Memory B cell (primary cell): ENCODE results near the gene HGF.
"Not testable (repeated sequence)": the region's sequence is repeated elsewhere in the genome, so short reads cannot be mapped to it uniquely, and the experiment has no call there.

ENCODE experiments used
- ATAC-seq: fragments of 150-1000 bp; cut with Tn5 transposase; 2 replicates; pipeline ENCODE4 v1.10.0; 2021; ENCODE audit warnings: low read depth, mild to moderate bottlenecking, moderate library complexity
- DNase-seq, 2 donors: peaks; one replicate each; pipeline ENCODE4 v3.0.0; 2022; ENCODE audit warnings: low spot score in 2 of 2
- H3K27ac Mint-ChIP-seq: one replicate; pipeline ENCODE4 v1.8.0; 2022; ENCODE audit warnings: mild to moderate bottlenecking, moderate library complexity, mixed read lengths
- H3K27me3 Mint-ChIP-seq: one replicate; pipeline ENCODE4 v1.8.0; 2022; ENCODE audit warnings: mixed read lengths
- H3K36me3 Mint-ChIP-seq: one replicate; pipeline ENCODE4 v1.8.0; 2022; ENCODE audit warnings: mild to moderate bottlenecking, mixed read lengths
- H3K4me1 Mint-ChIP-seq: one replicate; pipeline ENCODE4 v1.8.0; 2022; ENCODE audit warnings: mixed read lengths
- H3K4me3 Mint-ChIP-seq: one replicate; pipeline ENCODE4 v1.8.0; 2022; ENCODE audit warnings: mild to moderate bottlenecking, moderate library complexity, mixed read lengths
- H3K9me3 Mint-ChIP-seq: one replicate; pipeline ENCODE4 v1.8.0; 2022; ENCODE audit warnings: mixed read lengths

Gene HGF

DNA sequence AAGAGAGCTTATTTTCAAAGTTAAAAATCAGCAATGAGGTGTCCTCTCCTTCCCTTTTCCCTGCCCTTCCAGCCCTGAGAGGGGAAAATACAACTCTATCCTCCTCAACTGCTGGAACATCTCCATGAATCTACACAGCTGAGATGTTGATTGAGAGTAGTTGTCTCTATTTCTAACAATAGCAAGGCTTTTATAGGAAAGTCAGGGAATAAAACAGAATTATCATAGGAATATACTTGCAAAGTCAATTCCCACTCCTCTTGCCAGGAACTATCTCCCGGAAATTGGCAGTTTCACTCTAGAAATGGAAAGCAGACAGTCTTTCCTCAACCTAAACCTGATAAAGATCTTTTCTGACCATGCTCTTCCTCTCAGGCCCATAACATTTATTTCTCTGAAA lies 8.8 kb downstream of the HGF start:
- Mint-ChIP-seq H3K4me3 (no peak overlapping the region), H3K27me3 (no peaks in the 10 kb centered on the region), H3K4me1 (no peaks in the 10 kb centered on the region), H3K36me3 (no peaks in the 10 kb centered on the region), H3K9me3 (peaks cover 2% of the 10 kb centered on the region), H3K27ac (no peak overlapping the region)
- ATAC-seq (no peak), DNase-seq (no peak)

DNA sequence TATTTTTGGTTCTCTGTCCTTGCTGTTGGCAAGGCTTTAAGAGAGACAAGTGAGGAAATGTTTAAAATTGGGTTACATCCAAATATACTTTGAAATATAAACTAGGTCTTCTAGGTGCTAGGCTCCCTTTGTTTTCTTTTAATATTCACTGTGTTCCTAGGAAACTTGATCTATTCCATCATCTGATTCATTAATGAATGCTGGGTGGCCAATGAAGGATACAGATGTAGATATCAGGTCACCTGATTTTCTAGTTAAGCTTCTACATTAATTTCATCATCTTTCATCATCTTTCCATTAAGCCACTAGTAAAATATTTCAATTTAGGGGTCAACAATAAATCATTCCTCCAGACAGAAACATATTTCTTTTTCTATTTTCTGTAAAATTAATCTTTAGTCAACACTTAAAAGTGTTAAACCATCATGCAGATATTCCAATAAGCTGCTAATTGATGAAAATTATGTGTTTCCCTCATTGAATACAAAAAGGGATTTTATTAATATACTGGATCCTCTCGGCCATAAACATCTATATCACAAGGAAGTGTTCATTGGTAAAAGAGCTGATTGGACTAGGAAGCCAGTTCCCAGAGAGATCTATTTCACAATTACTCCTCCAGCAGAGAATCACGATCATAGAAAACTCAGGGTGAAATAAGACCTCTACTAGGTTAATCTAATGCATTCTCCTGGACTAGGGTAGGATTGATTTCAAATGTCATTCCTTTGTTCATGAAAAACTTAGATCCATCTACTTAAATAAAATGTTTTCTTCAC lies 14.7 kb downstream of the HGF start:
- Mint-ChIP-seq H3K27me3 (no peaks in the 10 kb centered on the region), H3K4me1 (no peaks in the 10 kb centered on the region), H3K9me3 (no peaks in the 10 kb centered on the region), H3K27ac (no peak overlapping the region), H3K4me3 (no peak overlapping the region), H3K36me3 (no peaks in the 10 kb centered on the region)
- DNase-seq = no peak
- no peak for ATAC-seq

DNA sequence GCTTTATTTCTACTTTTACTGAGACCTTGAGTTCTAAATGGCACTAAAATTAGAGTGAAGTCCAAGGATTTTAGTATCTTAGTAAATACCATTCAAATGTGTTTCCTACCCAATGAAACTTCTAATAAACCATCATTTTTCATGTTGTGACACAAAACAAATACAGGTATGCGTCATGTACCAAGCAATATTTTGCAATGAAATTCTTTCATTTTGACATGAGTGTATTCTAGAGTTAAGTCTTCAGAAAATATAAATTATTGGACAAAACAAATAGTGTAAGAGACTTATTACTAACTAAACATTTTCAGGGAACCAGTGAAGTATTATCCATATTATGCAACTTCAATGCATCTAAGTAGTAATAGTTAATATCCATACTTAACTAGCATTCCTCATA lies 16.5 kb downstream of the HGF start:
- no peak for DNase-seq
- Mint-ChIP-seq H3K36me3 (no peaks in the 10 kb centered on the region), H3K27ac (no peak overlapping the region), H3K27me3 (no peaks in the 10 kb centered on the region), H3K4me1 (no peaks in the 10 kb centered on the region), H3K4me3 (no peak overlapping the region), H3K9me3 (no peaks in the 10 kb centered on the region)
- ATAC-seq = no peak

DNA sequence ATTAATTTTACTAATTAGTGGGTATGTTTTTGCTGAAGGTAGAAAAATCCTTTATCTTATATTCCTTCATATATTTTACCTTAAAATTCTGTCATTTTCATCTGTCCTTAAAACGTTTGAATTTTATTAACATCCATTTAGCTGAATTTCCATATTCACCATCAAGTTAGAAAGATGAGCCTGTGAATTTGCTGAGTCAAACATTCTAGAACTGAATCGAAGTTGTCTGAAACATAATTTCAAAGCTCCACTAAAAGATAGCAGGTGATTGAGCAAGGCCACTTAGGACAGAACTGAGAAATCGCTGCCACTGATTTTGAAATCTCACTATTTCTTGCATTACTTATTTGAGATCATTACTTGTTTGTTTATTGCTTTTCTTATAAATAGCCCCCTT lies 17.5 kb downstream of the HGF start:
- Mint-ChIP-seq H3K27ac (no peak overlapping the region), H3K4me1 (no peaks in the 10 kb centered on the region), H3K27me3 (no peaks in the 10 kb centered on the region), H3K36me3 (no peaks in the 10 kb centered on the region), H3K9me3 (no peaks in the 10 kb centered on the region), H3K4me3 (no peak overlapping the region)
- no peak for DNase-seq
- ATAC-seq = no peak

DNA sequence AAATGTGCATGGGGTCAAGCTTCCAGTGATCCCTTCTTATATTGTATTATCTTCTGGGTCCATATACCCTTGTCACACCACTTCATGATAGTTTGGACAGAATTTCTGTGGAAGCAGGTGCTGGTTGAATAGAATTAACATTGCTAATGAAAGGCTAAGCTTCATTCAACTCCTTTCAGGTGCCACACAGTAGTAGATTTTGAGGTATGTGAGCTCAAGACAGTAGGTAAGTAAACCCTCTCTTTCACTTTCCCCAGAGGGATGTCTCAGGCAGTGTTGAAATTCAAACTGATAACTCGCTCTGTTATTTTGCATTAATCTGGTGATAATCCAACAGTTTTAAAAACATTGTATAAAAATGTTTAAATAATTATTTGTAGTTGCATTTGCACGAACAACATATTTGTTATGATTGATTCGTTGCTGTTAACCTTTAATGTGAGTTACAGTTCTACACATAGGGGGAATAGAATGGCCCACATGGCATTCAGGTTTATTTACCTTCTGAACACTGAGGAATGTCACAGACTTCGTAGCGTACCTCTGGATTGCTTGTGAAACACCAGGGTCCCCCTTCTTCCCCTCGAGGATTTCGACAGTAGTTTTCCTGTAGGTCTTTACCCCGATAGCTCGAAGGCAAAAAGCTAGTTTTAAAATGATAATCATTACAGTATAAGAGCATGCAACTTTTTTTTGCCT lies 18.1 kb downstream of the HGF start:
- no peak overlapping the region for H3K4me3 Mint-ChIP-seq
- no peaks in the 10 kb centered on the region for H3K27me3 Mint-ChIP-seq
- no peaks in the 10 kb centered on the region for H3K4me1 Mint-ChIP-seq
- ATAC-seq (no peak), DNase-seq (no peak)
- H3K27ac Mint-ChIP-seq = no peak overlapping the region
- H3K36me3 Mint-ChIP-seq = no peaks in the 10 kb centered on the region
- H3K9me3 Mint-ChIP-seq = no peaks in the 10 kb centered on the region

DNA sequence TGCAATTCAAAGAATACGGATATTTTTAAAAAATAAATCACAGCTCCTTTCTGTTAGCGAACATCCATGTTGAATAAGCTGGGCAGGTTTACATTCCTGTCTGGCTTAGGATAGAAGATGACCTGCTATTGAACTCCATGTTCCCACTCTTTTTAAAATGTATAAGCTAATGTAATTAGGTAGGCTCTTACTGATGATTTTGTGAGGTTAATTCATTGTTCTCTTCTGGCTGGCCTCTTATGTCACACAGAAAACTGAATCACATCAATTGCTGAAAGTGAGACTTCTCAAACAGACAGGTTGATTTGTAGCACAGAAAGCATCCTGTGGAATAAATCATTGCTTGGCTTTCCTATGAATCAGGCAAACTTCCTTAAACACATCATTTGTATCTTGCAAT lies 24.2 kb downstream of the HGF start:
- Mint-ChIP-seq H3K36me3 (no peaks in the 10 kb centered on the region), H3K27me3 (no peaks in the 10 kb centered on the region), H3K4me1 (no peaks in the 10 kb centered on the region), H3K9me3 (peaks cover 3% of the 10 kb centered on the region), H3K4me3 (no peak overlapping the region), H3K27ac (no peak overlapping the region)
- ATAC-seq (no peak), DNase-seq (no peak)

DNA sequence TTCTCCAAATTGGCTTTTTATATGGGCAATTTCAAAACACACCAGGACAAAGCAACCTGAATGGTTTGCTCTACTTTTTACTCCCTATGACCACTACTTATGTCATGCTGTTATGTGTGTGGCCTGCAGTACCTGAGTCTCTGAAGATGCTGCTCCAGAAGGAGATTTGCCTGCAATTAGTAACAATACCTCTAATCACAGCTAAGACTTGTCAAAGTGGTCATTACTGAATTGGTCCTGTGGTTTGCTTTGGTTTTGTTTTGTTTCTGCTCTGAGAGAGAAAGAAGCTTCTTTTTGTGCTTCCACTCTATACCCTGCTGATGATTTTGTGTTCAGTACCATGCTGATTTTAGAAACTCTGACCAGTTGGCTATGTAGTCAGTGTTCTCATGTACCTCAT lies 25.5 kb downstream of the HGF start:
- Mint-ChIP-seq H3K27ac (no peak overlapping the region), H3K9me3 (peaks cover 3% of the 10 kb centered on the region), H3K4me3 (no peak overlapping the region), H3K27me3 (no peaks in the 10 kb centered on the region), H3K36me3 (no peaks in the 10 kb centered on the region), H3K4me1 (no peaks in the 10 kb centered on the region)
- ATAC-seq (no peak), DNase-seq (no peak)

DNA sequence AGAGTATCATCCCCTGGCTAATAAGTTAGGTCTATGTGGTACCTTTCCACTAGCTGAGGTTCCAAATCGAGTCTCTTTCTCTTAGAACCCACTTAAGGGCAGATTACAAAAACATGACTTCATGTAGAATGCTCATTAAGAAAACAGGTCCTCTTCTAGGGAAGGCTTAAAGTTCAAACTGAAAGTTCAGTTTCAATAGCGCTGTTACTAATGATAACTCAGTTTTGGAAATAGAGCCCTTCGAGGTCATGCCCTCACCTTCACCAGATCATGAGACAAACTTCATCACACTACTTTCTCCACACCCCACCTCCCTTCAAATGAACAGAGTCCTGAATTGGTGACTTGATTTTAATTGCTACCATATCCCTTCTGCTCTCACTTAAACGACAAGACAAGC lies 26.2 kb downstream of the HGF start:
- Mint-ChIP-seq H3K27ac (no peak overlapping the region), H3K4me3 (no peak overlapping the region), H3K36me3 (no peaks in the 10 kb centered on the region), H3K9me3 (peaks cover 3% of the 10 kb centered on the region), H3K4me1 (no peaks in the 10 kb centered on the region), H3K27me3 (no peaks in the 10 kb centered on the region)
- ATAC-seq (no peak), DNase-seq (no peak)

DNA sequence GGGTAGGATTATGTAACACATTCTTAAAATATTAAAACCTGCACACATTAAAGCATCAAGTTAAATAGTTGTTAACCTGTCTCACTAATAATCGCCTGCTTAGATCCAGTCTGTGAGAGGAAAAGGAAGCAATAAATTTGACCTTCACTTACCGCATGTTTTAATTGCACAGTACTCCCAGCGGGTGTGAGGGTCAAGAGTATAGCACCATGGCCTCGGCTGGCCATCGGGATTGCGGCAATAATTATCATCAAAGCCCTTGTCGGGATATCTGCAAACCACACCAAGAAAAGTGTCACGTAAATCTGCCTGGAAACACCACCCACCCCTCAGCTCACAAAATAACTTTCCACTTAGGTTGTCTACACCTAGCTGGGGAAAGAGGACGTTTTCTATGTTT lies 26.6 kb downstream of the HGF start:
- H3K27ac Mint-ChIP-seq = no peak overlapping the region
- DNase-seq = no peak
- peaks cover 3% of the 10 kb centered on the region for H3K9me3 Mint-ChIP-seq
- no peaks in the 10 kb centered on the region for H3K4me1 Mint-ChIP-seq
- H3K27me3 Mint-ChIP-seq = no peaks in the 10 kb centered on the region
- H3K36me3 Mint-ChIP-seq = no peaks in the 10 kb centered on the region
- no peak overlapping the region for H3K4me3 Mint-ChIP-seq
- ATAC-seq = no peak

DNA sequence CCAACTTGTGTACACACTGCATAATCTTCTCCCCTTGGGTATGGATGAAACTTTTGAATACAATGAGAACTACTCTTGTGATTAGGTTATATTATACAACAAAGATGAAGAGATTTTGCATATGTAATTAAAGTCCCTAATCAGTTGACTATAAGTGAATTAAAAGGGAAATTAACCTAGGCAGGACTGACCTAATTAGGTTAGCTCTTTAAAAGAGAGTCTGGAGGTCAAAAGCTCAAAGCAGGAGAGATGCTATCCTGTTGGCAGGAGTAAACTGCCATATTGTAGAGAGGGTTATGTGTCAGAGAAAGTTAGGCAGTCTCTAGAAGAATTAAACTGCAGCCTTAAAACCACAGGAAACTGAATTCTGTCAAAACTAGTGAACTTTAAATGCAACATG lies 29.4 kb downstream of the HGF start:
- Mint-ChIP-seq H3K4me1 (no peaks in the 10 kb centered on the region), H3K27me3 (no peaks in the 10 kb centered on the region), H3K36me3 (no peaks in the 10 kb centered on the region), H3K27ac (no peak overlapping the region), H3K9me3 (peaks cover 9% of the 10 kb centered on the region), H3K4me3 (no peak overlapping the region)
- DNase-seq (no peak), ATAC-seq (no peak)

DNA sequence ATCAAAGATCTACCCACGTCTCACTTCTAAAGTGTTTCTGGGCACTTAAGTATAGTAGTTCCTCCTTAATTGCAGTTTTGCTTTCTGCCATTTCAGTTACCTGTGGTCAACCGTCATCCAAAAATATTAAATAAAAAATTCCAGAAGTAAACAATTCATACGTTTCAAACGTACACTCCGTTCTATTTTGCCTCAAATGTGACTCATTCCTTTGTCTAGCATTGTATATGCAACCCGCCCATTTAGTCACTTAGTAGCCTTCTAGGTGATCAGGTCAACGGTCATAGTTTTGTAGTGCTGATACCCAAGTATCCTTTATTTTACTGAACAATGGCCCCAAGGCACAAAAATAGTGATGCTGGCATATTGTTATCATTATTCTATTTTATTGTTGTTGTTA lies 33.8 kb downstream of the HGF start:
- Mint-ChIP-seq H3K4me3 (no peak overlapping the region), H3K27me3 (no peaks in the 10 kb centered on the region), H3K4me1 (no peaks in the 10 kb centered on the region), H3K27ac (no peak overlapping the region), H3K9me3 (peaks cover 6% of the 10 kb centered on the region), H3K36me3 (no peaks in the 10 kb centered on the region)
- ATAC-seq (no peak), DNase-seq (no peak)

DNA sequence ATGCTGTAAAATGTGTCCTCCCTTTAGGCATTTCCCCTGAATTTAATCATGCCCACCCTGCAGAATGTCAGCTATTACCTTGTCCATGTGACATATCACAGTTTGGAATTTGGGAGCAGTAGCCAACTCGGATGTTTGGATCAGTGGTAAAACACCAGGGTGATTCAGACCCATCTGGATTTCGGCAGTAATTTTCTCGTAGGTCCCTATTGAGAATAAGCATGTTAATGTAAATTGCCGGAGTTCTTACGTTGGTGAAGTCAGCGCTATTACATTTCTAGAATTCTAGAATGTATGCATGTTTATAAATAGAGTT lies 44.1 kb downstream of the HGF start:
- Mint-ChIP-seq H3K27me3 (no peaks in the 10 kb centered on the region), H3K4me3 (no peak overlapping the region), H3K36me3 (no peaks in the 10 kb centered on the region), H3K27ac (no peak overlapping the region), H3K4me1 (no peaks in the 10 kb centered on the region), H3K9me3 (peaks cover 2% of the 10 kb centered on the region)
- no peak for DNase-seq
- ATAC-seq = no peak

DNA sequence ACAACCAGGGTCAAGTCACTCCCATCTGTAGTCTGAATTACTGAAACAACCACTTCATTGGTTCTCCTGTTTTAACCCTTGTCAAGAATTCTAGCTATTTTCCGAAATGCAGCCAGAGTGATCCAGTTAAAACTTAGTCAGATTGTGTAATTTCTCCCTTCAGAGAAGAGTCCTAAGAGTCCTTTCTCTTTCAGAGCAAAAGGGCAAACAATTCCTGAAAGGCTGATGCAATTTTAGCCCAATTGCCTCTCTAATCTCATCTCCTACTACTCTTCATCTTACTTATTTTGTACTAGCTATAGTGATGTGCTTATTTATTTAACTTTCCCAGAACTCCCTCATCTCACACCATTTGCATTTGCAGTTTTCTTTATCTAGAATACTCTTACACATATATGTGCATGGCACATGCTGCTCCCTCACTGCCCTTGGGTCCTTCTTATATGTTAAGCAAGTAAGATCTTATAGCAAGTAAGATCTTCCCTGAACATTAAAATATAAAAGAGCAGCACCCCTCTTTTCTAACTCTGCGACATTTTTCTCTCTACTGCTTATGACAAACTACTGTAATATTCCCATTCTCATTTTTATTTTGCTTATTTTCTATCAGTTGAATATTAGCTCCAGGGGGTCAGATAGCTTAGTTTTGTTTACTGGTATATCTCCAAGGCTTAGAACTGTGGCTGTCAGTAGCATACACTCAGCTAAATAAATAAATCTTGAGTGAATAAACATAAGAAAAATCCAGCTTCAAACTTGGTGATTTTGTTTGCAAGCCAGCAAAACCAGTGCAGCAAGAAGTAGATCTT lies 44.6 kb downstream of the HGF start:
- H3K9me3 Mint-ChIP-seq = peaks cover 2% of the 10 kb centered on the region
- H3K27ac Mint-ChIP-seq = no peak overlapping the region
- DNase-seq = no peak
- H3K4me3 Mint-ChIP-seq = no peak overlapping the region
- no peaks in the 10 kb centered on the region for H3K27me3 Mint-ChIP-seq
- ATAC-seq = no peak
- H3K36me3 Mint-ChIP-seq = no peaks in the 10 kb centered on the region
- H3K4me1 Mint-ChIP-seq = no peaks in the 10 kb centered on the region

DNA sequence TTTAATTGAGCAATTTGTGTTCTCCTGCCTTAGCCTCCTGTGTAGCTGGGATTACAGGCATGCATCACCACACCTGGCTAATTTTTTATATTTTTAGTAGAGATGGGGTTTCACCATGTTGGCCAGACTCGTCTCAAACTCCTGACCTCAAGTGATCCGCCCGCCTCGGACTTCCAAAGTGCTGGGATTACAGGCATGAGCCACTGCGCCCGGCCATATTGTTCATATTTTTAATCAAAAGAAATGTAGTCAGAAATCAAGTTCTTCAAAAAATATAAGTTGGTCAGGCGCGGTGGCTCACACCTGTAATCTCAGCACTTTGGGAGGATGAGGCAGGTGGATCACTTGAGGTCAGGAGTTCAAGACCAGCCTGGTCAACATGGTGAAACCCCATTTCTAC lies 47.6 kb downstream of the HGF start:
- H3K4me3 Mint-ChIP-seq, H3K27me3 Mint-ChIP-seq, H3K36me3 Mint-ChIP-seq, H3K4me1 Mint-ChIP-seq, H3K27ac Mint-ChIP-seq, DNase-seq, H3K9me3 Mint-ChIP-seq, ATAC-seq: not testable (repeated sequence)
